Stimulated activated CD4-positive, alpha-beta T cell treated with anti-CD3 and anti-CD28 coated beads, Interleukin-4, amount 100 ng/mL, for 4 hours (primary cell): ENCODE results near the gene CHST3.
"Not testable (repeated sequence)": the region's sequence is repeated elsewhere in the genome, so short reads cannot be mapped to it uniquely, and the experiment has no call there.

ENCODE experiments used
- DNase-seq, 2 experiments: peaks; one replicate each; pipeline ENCODE4 v3.0.0-alpha.2; 2020

CHST3 gene

DNA sequence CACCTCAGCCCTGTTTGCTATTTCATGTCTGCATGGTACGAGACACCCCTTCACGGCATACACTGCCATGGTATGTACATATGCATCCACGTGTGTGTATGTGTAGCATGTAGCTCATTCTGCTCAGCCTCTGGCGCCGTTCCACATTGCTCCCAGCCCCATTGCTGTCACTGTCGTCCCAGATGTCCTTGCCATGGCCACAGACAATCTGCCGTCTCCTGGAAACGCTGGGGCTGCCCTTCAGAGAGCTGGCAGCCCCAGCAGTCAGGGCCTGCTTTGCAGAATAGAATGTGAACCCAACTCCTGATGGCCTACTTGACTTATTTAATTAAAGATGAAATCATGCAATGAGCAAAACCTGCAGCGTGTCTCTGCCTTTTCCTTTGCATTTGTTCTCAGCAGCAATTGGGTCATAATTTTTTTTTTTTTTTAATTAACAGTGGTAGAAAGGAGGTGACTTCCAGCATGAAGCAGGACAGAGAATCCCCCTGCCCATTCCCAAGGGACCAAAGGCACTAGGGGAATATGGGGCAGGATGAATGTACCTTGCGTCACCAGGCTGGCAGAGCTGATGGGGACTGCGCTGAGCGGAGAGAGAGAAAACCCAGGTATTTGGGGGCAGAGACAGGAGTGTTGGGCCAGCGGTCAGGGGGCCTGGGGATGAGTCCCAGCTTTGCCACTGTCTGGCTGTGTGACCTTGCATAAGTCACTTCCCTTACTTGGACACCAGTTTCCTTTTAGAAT, 49.2 kb downstream of the CHST3 start:
- no peak for DNase-seq

DNA sequence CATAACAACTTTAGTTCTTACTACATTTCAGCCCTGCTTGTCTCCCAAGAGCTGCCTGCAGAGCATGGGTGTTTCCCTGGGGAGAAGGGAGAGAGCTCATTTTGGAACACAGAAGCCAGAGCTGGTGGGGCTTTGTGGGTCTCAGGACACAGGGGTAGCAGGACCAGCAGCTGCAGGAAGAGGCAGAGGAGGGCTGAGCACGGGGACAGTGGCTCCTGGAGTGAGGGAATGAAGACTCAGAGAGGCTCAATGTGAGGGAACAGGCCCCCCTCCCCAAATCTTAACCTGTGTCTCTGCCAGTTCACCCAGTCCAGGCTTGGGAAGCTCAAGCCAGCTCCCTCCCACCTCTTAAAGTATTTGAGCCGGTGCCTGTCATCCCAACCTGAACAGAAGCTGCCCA, 50.0 kb downstream of the CHST3 start:
- no peak for DNase-seq

DNA sequence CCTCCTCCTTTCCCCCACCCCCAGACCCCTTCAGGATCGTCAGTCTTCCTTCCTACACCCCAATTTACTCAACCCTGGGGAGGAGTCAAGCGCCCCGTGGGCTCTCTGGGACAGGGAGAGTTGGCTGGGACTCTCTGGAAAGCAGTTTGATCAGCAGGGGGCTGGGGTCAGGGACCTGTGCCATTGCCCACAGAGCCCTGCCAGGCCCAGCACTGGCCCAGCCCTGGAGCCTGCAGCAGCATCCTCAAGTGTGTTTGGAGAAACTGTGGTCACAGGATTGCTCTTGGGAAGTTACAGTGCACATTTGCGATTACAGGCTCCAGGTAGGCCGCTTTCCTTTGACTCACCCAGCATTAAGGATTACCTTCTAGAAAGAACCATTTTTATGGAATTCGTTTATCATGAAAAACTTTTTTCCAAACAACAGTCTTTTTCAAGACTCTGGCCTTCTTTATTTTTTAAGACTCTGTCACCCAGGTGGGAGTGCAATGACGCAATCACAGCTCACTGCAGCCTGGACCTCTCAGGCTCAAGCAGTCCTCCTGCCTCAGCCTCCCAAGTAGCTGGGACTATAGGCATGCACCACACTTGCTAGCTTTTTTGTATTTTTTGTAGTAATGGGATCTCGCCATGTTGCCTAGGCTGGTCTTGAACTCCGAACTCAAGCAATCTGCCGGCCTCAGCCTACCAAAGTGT, 50.7 kb downstream of the CHST3 start:
- no peak for DNase-seq

DNA sequence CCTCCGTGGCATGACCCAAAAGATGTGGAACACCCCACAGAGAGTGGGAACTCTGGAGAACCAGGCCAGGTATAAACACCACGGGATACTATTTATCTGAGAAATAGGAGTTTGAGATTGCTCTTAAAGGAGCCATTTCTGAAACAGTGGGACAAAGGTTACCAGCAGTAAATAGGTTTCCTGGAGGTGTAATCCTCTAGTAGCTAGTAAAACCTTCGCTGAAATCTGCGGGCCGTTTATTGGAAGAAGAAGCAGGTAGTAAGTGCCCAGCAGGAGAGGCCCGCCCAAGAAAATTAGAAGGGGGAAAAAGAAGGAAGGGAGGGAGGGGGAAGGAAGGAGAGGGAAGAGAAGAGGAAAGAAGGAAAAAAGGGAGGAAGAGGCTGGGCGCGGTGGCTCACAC, 51.6 kb downstream of the CHST3 start:
- no peak for DNase-seq

DNA sequence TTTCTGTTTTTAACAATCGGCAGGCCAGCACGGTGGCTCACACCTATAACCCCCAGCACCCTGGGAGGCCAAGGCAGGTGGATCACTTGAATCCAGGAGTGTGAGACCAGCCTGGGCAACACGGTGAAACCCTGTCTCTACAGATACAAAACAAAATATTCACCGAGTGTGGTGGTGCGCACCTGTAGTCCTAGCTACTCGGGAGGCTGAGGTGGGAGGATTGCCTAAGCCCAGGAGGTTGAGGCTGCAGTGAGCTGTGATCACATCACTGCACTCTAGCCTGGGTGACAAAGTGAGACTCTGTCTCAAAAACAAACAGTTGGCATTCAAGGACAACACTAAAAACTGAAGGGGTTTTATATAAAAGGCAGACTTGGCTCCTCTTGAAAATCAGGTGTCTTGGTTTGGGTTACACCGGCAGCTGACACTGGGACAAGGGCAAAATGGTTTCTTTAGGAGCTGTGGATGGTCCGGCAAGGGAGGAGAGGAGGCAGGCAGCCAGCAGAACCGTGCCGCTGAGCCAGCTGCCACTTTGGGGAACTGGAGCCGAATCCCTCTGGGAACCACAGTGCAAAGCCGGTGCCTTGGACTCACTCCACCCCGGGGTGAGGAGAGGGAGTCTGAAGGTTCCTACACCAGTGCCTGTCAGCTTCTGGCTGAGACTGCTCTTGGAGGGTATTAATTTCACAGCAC, 52.6 kb downstream of the CHST3 start:
- DNase-seq: no peak

DNA sequence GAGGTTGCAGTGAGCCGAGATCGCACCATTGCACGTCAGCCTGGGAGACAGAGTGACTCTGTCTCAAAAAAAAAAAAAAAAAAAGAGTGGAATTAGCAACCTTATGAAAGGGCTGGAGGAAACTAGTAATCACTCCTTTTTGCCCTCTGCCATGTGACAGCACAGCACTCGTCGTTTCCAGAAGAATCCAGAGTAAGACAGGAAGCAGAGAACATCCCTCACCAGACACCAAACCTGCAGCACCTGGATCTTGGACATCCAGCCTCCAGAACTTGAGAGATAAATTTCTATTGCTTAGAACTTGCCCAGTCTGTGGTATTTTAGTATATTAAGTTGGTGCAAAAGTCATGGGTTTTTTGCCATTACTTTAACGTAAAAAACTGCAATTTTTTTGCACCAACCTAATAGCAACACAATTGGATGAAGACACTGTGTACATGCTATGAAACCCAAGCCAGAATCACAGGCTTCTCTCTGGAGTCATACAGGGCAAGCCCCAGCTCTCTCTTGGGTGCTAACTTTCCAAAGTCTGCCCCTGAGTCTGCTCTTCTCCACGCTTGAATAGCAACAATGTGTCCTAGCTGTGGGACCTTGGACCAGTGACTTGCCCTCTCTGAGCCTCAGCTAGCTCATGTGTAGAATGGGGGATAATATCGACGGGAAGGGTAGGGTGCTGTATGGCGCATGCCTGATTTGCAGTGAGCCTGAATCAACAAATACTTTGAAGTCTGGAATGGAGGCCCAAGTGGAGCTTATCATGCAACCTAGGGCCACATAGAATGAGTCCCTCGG, 55.1 kb downstream of the CHST3 start:
- DNase-seq: no peak

DNA sequence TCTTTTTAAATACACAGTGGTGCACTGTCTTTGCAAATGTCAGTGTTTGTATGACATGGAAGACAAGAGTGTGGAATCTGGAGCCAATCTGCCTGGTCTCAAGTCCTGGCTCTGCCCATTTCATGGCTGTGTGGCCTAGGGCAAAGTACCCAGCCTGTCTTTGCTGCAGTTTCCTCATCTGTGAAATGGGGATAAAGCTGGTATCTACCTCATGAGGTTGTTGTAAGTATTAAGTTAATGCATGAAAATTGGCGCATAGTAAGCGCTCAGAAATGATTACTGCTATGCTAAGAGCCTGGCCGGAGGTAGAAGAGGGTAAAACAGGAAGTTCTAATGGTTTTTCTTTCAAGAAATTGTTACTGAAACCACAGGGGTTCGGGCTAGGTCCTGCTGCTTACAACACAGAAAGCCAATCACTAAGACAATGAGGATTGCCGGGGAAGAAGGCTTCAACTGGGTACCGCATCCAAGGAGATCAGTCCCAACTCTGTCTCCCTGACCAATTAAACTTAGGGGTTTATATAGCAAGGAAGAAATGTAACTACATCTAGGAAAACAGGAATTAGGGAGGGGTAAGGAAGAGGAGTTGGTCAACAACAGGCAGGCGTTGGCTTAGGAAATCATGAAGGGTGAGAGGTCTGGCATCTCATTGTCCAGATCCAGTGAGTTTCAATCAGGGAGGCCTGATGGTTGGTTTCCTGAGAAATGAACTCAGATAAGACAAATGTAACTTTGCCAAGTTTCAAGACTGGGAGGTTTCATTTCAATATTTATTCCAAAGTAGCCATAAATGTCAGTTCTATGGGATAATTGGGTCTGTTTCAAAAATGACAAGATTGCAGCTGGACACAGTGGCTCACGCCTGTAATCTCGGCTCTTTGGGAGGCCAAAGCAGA, 57.0 kb downstream of the CHST3 start:
- DNase-seq: no peak

DNA sequence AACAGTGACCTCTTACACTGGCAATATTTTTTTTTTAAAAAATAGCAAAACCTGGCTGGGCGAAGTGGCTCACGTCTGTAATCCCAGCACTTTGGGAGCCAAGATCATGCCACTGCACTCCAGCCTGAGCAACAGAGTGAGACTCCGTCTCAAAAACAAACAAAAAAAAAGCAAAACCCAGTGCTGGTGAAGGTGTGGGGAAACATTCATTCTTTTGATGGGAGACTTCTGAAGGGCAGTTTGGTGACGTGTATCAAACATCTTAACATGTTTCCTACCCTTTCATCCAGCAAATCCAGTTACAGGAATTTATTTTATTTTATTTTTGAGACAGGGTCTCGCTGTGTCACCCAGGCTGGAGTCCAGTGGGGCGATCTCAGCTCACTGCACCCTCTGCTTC, 58.0 kb downstream of the CHST3 start:
- DNase-seq: no peak

DNA sequence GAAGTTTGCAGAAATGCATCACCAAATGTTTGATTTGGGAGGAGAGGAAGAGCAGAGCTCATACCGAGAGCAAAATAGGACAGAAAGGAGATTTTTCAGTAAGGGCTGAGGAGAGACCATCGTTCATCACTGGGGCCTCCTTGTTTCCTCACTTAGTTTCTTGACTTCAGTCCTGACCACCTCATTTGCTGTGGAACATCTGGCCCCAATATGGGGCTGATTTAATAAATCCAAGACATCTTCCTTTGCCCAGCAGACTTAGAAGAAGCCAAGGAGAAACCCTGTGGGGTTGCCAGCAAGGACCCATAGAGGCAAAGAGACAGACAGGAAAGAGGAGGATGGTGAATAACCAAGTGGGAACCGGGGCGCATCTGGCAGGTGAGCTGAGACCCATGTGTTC, 60.4 kb downstream of the CHST3 start:
- DNase-seq: no peak

DNA sequence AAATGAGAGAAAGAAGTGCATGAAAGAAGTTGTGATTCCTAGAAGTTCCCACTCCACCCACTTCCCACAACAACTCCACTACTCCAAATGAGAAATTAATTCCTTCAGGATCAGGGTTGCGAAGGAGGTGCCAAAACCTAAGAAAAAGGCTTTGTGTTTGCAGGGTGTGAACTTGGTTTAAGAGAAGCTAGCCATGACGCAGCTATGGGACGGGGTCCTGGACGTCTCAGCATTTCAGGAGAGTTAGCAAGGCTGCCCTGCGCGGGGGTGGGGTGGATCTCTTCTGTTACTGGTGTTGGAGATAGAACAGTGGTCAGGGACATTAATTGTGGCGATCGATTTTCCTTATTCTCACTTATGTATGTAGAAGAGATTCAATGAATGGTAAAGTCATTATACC, 61.2 kb downstream of the CHST3 start:
- DNase-seq: no peak

DNA sequence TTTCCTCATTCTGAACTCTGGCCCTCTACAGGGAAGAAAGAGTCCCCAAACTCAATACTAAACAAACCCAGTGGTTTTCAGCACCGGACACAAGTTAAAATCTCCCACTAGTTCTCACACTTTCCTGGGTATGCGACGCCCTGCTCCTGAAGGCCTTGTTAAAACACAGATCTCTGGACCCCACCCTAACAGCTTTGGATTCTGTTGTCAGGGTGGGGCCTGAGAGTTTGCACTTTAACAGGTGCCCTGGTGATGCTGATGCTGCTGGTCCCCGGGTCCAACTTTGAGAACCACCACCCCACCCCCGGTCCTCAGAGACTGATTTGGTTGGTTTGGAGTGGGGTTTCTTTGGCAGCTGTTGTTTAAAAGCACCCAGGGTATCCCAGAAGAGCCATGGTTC, 61.6 kb downstream of the CHST3 start:
- DNase-seq: no peak

DNA sequence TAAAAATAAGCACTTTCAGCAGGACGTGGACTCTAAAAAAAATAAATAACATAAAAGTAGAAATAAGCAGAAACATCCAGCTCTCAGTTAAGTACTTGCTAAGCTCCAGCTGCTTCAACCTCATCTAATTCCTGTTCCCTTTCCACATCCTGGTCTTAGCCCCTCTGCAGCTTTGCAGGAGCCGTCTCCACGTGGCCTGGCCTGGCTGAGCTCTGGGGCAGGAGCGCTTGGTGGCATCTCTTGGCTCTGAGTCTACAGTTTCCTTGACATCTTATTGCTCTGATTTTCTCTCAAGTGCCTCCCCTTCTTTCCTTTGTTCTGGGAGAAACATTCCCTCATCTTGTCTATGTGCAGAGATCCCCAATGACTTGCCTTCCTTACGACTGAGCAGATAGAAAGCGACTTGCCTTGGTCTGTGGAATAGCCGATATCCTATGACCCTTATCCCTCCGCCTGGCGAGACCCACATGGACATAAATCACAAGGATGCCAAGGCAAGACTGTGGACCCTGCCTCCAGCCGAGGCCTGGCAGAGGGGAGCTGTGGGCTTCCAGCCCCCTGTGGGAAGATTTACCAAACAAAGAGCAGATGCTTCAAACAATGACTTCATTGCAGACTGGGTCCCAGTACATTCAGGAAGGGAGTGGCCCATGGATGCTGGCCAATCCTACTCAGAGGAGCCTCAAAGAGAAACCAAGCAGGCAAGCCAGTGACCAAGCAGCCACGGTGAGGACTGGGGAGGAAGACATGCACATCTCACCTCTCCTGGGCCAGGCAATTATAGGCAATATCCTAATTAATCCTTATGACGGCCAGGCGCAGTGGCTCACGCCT, 62.3 kb downstream of the CHST3 start:
- DNase-seq: no peak

DNA sequence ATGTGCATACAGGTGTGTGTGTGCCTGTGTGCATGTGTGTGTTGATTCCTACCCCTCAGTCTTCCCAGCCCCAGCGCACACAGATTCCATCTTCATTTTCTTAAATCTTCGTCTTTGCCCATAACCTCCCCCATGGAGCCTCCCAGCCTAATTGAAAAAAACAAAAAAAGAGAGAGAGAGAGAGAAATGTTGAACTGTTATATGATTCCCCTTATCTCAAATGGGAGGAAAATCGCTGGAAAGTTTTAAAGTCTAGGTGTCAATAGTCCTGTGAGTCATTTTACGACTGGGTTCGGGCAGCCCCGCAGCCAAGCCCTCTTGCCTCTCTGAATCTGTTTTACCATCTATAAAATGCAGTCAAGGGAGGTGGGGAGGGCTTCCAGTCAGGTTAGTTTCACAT, 63.3 kb downstream of the CHST3 start:
- no peak for DNase-seq

DNA sequence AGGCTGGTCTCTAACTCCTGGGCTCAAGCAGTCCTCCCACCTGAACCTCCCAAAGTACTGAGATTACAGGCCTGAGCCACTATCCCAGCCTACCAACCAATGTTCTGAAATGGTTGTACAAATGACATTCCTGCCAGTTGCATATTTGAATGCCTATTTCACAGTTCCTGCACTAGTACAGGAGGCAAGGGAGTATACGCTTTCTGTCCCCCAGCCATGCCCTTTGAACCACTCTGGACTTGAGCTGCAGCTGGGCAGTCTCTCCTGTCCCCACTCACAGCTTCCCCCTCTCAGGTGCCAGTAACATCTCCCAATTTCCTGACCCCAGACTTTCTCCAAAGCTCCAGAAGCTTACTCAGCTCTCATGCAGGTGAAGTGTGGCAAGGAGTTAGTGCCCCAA, 65.2 kb downstream of the CHST3 start:
- DNase-seq: no peak

DNA sequence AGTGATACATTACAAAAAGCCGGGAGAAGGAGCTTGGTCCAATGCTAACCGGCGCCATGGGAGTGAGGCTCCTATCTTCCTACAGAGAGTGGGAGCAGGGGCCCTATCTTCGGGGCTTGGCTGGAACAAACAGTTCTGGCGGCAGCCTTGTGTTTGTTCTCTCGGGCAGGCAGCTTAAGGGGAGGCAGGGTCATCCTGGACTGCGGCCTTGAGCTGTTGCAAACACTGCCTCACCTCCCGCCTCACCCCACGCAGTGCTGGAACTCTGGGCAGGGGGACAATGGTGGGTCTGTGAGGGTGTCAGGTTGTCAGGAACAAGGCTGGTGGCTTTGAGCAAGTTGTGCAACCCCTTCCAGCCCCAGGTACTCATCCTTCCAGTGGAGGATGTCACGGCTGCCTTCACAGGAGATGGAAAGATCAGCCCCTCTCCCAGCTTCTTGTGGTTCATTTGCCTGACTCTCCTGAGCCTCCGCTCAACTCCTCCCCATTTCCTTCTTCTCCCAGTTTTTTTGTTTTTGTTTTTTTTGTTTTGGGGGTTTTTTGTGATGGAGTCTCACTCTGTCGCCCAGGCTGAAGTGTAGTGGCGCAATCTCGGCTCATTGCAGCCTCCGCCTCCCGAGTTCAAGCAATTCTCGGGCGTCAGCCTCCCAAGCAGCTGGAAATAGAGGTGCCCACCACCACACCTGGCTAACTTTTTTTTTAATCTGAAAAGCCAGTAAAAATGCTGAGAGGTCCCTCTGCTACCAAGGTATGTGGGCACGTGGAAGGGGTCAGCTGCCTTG, 66.8 kb downstream of the CHST3 start:
- no peak for DNase-seq

DNA sequence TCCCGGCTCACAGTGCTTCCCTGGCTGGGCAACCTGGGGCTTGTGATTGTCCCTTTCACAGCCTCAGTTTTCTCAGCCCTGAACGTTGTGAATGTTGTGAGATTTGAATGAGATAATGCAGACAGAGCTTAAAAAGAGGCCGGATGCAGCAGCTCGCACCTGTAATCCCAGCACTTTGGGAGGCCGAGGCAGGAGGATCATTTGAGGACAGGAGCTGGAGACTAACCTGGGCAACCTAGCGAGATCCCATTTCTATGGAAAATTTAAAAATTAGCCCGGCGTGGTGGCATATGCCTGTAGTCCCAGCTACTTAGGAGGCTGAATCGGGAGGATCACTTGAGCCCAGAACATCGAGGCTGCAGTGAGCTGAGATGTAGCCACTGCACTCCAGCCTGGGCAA, 67.5 kb downstream of the CHST3 start:
- DNase-seq: no peak

DNA sequence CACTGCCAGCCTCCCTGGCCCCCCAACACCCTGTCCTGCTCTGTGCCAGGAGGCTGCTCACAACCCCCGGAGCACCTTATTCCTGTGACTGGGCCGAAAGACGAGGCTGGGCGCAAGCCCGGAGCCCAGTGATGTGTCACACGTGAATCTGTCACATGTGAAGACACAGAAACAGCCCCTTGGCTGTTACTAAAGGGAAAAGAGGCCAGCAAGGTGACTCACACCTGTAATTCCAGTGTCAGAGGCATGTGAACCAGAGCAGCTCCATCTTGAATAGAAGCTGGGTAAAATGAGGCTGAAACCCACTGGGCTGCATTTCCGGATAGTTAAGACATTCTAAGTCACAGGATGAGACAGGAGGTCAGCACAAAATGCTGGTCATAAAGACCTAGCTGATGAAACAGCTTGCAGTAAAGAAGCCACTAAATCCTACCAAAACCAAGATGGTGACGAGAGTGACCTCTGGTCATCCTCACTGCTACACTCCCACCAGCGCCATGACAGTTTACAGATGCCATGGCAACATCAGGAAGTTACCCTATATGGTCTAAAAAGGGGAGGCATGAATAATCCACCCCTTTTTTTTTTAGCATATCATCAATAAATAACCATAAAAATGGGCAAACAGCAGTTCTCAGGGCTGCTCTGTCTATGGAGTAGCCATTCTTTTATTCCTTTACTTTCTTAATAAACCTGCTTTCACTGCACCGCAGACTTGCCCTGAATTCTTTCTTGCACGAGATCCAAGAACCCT, 68.4 kb downstream of the CHST3 start:
- not testable (repeated sequence) for DNase-seq

DNA sequence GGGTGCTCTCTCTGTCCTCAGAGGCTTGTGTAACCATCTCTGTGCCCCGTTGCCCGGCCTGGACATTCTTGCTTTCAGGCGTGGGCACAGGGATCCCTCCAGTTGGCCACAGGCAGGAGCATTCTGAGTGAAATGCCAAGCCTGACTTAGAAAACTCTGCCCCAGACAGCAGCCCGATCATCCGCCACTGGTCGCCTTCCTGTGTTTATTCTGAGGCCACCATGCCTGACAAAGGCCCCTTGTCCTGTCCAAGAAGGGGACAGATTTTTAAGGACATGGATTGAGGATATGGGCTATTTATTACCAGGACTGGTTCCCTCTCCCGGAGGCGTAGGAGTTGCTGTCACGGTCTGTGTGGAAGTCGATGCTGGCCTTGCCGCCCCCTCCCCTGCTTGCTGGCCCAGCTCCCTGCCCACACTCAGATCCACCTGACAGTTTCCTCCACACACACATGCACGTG, 69.9 kb downstream of the CHST3 start:
- DNase-seq: no peak

DNA sequence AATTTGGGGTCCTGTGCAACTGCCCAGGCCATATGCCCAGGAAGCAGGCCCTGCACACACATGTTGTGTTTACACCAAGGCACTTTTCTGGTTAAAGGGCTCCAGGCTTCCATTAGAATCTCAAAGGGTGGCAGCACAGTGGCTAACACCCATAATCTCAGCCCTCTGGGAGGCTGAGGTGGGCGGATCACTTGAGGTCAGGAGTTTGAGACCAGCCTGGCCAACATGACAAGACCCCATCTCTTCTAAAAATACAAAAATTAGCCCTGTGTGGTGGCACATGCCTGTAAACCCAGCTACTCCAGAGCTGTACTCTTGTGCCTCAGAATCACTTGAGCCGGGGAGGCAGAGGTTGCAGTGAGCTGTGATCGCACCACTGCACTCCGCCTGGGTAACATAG, 70.6 kb downstream of the CHST3 start:
- no peak for DNase-seq
